Measurements from ENCODE around the gene C1orf52.
"Not testable (repeated sequence)": the region's sequence is repeated elsewhere in the genome, so short reads cannot be mapped to it uniquely, and the experiment has no call there.

Gene C1orf52

DNA sequence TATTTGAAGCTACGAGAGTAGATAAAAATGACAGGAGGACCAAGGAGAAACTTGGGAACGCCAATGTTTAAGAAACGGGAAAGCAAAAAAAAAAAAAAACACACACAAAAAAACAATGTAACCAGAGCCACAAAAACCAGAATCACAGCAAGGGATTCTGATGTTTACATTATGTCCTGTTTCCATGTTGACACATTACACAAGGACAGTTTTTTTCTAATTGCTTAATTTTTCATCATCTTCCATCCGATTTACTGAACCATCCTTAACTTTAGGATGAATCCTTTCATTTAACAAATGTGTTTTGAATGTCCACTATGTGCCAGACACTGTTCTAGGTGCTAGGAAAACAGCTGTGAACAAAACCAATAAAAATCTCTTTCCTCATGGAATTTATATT, 18.3 kb upstream of the C1orf52 start:
- DNase-seq, result no peak

DNA sequence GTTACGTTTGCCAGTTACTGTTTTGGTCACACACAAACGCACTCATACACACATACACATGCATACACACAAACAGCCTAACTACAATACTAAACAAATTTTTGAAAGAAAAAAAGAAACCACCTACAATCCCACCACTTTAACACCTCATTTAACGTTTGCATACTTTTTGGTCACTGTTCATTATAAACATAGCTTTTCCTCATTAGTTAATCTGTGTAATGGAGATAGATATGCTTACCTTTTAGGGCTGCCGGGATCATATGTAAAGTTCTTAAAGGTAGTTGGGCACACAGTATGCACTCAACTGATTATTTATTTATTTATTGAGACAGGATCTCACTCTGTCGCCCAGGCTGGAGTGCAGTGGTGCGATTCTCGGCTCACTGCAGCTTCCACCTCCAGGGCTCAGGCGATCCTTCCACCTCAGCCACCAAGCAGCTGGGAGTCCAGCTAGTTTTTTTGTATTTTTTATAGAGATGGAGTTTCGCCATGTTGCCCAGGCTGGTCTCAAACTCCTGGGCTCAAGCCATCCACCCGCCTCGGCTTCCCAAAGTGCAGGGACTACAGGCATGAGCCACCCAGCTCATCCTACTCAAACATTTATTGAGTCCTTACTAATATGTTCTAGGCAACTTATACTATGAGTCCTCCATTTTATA, 17.6 kb upstream of the C1orf52 start:
- peak in 1 of 2 experiments; percentile 41 for DNase-seq

DNA sequence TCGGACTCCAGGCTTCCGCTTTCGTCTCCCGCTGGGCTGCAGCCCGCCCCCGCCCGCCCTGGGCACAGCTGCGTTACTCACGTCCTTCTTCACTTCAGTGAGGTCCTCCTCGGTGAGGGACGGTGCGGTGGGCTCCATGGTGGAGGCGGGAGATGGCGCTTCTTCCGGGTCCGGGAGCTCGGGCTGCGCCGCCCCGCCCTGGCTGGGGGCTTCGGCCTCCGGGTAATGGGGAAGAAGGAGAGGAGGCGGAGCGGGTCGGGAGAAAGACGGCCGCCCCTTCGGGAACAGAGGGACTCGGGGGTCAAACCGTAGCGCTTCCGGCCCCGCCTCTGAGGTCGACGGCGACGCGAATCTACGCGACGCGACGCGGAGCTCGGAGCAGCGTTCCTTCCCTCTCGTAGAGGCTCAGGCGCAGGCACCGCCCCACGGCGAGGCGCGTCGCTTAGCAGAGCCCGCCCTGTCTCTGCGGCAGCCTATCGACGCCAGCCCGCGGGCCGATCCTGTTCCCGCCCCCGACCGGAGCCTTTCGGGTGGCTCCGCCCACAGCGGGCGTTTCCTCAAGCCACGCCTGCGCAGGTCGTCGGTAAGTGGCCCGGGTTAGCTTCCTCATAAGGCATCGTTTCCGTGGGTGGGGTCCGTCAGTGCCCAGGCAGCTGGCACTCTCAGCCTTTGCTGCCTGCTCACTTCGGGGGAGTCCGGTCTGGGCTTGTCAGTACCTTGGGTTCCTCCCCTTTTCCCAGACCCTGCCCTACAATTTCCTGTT, 16.9 kb upstream of the C1orf52 start, which contains the start of gene BCL10:
Gene BCL10, minus strand, starts transcription at position 418 of the 763 bp plus-strand sequence. Its CDS starts 280 bp downstream, at position 138.
- DNase-seq, result peak; percentile 98 to 99

DNA sequence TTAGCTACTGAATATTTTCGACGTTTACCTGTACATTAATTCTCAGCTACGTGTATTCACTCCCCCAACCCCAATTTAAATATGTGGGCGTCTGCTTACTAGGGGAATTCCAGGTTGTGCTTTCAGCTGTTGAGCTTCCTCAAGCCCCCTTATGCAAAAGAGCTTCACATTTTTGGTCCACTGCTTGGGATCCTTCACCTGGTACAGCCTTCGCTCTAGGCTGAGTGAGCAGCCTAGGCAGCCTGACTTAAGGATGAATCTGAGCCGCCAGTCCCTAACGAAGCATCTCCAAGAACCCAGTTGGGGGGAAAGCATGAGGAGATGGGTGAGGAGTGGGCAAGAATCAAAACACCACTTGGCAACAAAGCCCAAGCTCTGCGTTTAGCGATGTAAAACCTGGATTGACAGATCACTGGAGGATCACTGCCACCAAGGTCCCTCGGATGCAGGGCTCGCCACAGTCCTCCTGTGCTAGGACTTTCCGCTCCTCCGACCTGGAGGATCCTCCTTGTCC, 16.3 kb upstream of the C1orf52 start:
- DNase-seq, result peak in 1 of 2 experiments; percentile 23

DNA sequence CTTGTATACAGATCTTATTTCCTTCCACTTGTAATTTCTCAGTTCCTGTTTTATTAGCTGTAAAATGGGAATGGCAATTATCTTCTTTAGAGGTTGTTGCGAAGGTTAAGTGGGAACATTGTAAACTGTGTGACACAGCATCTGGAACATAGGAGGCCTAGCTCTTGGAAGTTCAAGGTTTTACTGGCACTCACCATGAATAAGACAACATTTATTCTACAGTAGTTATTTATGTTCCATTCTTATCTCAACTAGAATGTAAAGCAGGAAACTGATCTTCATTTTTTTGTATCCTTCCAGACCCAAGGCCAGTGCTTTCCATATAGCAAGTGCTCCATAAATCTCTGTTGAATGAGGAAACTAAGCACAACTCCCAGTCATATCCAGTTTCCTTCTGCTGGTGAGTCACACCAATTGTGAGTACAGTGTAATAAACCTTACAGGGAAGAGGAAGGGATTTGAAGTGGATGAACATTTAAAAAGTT, 15.5 kb upstream of the C1orf52 start:
- no peak for DNase-seq

DNA sequence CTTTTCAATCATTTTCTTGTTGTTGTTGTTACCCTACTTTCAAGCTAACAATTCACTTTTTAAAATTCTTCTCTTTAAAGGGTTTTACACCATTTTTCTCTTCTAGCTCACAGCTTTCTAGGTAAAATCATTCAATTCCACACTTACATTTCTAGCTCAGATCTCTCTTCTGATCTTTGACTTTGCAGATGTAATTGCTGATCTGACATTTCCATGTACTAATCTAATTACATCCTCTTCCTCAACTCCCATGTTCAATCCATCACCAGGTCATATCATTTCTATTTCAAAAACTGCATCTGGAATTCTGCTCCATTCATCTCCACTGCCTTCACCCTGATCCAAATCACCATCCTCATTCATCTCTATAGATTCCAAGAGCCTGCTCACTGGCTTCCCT, 13.9 kb upstream of the C1orf52 start:
- no peak for DNase-seq

DNA sequence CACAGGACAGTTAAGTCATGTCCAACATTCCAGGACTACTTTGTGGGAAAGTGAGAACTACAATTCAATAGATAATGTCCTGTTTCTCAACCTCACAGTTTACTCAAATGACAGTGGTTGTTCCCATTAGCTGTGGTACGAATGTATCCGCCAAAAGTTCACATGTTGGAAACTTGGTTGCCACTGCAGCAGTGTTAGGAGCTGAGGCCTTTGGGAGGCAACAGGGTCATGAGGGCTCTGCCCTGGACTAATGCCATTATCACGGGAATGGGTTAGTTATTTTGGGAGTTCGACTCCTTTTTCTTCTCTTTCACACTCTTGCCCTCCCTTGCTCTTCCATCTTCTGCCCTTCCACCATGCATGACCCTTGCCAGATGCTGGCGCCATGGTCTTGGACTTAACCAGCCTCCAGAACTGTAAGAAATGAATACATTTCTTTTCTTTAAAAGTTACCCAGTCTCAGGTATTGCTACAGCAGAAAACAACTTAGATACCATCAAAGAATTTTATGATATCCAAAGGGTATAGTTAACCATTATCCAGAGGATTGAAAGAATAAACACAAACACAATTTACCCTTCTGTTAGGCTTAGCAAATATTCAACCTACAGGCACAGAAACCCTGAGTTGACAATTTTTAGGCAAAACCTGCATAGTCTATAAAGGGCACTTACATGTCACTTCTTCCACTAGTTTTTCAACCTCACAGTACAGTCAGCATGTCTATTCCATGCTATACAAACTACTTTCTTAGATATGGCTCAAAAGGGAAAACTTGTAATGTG, 9.5 kb upstream of the C1orf52 start:
- no peak for DNase-seq

DNA sequence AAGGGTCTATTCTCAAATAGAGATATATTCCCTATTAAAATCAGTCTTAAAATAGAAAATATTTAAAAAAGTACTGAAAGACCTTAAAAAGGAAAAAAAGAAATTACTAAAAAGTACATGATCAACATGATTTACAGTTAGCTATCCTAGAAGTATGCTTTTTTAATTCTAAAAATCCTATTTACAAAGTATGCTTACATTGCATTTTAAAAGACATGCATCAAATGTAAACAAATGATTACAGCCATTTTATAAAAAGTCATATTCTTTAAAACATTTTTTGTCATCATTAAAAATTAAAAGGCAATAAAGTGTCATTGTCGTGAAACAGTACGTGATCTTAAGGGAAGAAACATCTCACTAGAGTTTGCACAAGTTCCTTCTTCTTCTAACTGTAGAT, 7.9 kb upstream of the C1orf52 start:
- DNase-seq, result no peak

DNA sequence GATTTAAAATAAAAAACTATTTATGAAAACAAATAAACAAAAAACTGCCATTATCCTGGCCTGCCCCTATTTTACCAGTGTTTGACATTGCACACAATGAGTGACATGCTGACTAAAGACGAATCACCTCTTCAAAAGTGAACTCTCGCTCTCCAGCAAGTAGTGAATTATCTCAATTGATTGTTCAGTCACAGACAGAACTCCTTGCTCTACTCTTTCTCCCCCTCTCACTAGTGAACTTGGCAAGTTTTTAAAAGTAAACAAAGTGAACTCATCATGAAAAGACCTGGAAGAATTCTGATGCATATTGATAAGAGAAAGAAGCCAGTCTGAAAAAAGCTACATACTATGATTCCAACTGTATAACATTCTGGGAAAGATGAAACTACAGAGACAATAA, 4.7 kb upstream of the C1orf52 start:
- DNase-seq, result no peak

DNA sequence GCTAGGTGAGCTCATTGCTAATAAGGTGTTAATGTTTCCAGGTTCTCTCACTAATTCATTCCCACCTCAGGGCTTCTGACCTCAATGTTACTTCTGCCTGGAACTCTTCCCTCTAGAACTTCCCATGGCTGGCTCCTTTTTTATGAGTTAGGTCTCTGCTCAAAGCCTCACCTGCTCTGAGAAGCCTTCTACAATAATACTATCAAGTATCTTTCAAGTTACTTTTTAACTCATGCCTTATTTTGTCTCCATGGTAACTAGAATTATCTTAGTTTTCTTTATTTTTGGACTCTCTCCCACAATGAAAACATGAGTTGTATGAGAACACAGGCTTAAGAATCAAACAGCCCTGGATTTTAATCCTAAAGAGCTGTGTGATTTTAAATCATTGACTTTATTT, 3.5 kb upstream of the C1orf52 start:
- no peak for DNase-seq

DNA sequence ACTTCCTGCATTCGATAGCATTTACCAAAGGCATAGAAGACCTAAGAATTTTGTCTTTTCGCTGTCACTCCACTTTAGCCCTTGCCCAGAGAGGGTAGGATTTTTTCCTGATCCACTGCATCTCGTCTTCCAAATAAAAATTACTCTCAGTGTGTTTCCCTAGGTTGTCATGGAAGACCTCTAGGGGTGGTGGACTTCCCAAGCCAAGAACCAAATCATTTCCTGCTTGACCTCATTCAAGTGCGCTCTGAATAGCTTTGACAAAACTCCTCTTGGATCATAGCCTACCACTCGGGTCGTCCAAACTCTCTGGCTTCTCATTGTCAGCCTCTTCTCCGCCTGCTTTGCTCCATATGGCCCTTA, 431 bp upstream of the C1orf52 start:
- no peak for DNase-seq

DNA sequence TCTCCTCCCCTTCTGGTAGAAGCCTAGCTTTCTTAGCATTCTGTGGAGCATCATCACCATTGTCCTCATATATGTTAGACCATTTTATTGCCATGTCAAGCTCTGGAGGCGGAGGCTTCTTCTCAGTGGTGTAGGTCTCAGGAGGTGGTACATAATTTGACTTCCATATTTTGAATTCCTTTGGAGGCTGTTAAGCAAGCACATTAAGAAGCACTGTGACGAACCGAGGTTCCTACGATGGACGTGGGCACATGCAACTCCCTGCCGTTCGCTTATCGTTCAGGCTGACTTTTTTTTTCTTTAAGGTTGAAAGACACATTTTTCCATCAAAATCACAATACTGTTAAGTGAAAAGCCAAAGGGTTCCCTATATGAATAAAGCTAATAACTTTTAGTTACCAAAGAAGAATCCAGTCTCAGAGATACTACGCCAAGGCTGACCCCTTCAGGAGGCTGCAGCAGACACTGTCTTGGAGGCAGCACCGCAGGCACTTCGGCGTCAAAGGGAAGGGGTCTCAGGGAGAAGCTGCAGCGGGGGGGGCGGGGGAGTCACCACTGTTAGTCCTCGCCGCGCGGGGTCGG, 835 bp downstream of the C1orf52 start:
- DNase-seq, result peak in 1 of 2 experiments; percentile 23

DNA sequence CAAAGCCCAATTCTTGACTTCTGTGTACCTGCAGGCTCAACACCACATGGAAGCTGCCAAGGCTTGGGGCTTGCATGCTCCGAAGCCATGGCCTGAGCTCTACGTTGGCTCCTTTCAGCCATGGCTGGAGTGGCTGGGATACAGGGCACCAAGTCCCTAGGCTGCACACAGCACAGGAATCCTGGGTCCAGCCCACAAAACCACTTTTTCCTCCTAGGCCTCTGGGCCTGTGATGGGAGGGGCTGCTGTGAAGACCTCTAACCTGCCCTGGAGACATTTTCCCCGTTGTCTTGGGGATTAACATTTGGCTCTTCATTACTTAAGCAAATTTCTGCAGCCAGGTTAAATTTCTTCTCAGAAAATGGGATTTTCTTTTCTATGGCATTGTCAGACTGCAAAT, 10.4 kb downstream of the C1orf52 start:
- DNase-seq, result not testable (repeated sequence)

DNA sequence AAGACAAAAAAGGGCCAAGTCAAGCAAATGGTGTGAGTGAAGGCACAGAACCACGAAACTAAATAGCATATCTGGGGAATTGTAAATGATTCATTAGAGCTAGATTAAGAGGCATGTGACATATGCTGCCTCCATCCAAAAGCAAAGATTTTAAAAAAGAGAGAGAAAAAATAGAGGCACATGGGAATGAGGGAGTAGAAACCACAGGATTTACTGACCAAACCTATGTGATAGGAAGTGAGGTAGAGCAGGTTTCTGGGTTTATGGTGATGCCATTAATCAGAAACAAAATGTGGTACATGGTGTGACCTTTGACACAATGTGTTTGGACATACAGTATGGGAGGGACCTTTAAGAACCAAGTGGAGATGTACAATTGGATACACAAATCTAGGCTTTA, 13.6 kb downstream of the C1orf52 start:
- DNase-seq, result no peak

DNA sequence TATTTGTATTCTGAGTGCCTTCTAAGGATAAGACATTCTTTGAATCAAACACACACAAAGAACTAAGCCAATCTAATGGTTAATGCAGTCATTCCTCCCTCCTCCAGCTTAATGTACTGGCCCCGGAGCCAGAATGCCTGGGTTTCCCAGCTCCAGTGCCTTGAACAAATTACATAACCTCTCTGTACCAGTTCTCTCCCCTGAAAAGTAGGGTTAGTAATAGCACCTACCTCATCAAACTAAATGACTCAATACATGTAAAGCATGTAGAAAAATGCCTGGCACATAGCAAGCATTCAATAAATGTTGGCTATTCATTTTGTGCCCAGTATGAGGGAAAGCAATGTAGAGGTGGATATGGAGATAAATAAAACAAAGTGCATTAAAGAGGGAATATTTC, 14.0 kb downstream of the C1orf52 start:
- no peak for DNase-seq

DNA sequence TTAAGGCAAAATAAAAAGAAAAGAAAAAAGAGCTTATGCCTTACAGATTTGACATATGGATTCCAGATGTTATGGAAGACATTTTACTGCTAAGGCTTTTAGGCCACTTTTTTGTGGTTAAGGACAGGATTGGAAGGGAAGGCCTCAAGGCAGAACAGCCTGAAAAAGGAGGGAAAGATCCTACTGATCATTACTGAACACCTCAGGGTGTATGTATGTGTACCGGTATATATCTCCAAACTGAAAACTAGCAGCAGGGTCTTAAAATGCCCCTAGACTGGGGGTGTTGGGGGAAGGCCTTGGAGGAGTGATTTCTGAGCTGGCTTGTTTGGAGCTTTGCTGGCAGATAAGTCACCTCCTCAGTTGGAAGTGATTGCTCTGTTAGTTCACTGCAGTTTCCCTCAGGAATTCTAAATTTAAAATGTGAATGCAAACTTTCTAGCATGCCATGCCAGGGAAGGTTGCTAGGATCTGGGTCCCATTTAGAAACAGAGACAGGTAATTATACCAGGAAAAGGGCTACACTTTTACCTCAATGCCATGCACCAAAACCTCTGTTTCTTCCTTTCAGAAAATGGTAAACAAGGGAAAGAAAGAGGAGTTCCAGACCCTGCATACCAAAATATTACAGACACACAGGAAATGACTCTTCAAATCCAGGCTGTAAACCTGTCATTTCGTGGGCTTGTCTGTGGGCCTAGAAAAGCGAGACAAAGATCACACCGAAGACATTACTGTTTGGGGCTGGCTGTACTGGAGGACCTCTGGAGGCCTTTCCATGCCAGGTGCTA, 15.0 kb downstream of the C1orf52 start:
- DNase-seq, result no peak

DNA sequence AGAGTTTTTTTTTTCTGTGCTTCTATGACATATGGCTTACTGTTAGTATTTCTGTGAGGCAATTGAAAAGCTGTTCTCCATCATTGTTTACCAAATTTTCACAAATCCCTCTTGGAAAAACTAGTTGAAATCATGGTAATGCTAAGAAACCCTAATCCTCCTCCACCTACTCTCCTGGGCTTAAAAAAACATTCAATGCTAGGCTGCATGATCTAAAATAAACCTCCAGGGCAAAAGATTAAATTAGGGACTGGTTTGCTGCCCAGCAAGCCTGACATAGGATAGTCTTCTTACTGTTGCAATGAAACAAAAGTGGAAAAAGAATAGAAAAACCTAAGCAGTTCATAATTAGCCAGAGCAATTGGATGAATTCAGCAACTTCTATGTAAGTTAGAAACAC, 16.1 kb downstream of the C1orf52 start:
- no peak for DNase-seq

DNA sequence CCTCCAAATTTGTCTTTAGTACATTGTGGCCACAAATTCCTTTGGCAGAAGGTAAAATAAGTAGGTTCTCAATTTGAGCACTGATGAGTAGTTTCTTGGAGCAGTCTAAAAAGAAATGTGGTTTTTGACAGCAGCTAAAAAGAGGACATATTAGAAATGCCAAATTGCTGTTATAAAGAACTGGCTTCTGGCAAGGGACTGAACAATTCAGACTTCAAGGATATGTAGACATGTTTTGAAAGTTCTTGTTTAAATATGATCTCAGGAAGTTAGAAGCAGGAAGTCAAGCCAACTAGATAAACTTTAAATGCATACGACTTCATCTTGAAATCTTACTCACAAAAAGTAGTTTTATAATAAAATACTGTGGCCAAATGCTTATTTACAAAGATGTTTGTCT, 18.8 kb downstream of the C1orf52 start:
- no peak for DNase-seq

DNA sequence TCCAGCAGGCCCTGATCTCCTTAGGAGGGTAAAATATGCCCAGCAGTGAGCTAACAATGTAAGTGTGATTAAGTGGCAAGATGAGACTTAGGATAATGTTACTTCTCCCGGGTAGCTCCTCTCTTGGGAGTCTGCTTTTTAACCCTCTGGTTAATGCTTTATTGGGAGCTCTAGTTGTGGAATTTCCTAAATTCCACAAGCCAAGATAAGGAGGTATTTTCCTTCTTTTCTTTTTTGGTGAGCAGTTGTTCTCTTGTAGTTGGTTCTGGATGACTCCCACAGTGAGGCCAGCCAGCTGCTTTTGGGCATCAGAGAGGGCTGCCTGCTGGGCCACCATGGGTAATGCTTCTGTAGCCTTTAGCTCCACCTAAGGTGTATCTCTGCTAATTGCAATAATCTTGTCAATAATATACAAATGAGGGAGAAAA, 19.3 kb downstream of the C1orf52 start:
- peak in 1 of 2 experiments; percentile 16 for DNase-seq

DNA sequence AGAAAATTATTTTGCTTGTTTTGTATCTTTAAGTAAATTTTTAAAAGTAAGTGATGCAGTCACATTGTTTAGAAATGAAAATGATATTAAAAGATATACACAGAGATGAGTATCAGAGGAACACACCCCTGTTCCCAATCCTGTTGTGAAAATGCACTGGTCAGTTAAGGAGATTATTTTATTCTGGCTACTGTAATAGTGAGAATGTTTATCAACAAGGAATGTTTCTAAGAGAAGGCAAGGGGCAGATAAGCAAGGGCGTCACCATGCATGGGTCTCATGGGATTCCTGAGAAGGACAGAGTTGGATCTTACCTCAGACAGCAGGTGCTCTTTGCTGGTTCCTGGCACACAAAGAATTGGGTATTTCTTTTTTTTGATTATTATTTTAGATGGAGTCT, 21.8 kb downstream of the C1orf52 start:
- no peak for DNase-seq

DNA sequence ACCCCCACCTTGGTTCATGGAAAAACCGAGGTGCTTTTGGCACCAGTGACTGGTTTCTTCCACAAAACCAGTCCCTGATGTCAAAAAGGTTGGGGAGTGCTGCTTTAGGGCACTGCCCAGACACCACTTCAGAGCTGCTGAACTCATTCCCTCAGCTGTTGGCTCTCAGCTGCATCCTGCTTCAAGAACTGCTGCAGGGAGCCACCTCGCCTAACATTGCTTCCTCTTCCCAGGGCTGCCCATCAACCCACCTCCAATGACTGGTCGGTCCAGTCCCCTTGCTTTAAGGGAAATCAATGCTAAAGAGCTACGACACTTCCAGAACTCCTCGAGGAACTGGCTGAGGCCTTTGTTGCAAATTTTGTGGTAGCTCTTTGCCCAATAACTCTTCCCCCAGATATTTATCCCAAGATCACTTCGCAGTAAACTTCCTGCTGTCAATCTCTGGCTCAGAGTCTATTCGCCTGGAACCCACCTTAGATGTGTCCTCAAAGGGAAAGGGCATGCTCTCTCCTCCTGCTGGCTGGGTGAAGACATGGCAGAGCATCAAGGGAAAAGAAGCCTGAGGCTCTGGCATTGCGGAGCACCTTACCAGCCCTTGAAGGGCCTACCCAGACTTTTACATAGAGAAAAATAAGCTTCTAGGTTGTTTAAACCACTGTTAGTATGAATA, 29.0 kb downstream of the C1orf52 start:
- DNase-seq, result peak in 1 of 2 experiments; percentile 2
